Trophoblast cell (in vitro differentiated cells and primary cell): ENCODE measurements around the gene NENF.
A peak's percentile ranks its signal among the peaks of the same experiment; 100 is the strongest.

Experiments
- DNase-seq, 2 donors: peaks; one replicate each; pipeline ENCODE4 v3.0.0-alpha.2; 2016
- H2AFZ ChIP-seq: 2 replicates; pipeline ENCODE4 v1.6.1; 2013; ENCODE audit warnings: low read length, moderate library complexity, mild to moderate bottlenecking; ENCODE audit not compliant: insufficient read depth, poor library complexity
- H2AK5ac ChIP-seq: 2 replicates; pipeline ENCODE4 v1.6.1; 2013; ENCODE audit warnings: mild to moderate bottlenecking, low read length
- H2BK120ac ChIP-seq: 2 replicates; pipeline ENCODE4 v1.6.1; 2013; ENCODE audit warnings: low read length, mild to moderate bottlenecking, moderate library complexity; ENCODE audit not compliant: insufficient read depth, poor library complexity
- H2BK12ac ChIP-seq: 2 replicates; pipeline ENCODE4 v1.6.1; 2013; ENCODE audit warnings: mild to moderate bottlenecking, low read length, moderate library complexity
- H2BK5ac ChIP-seq: 2 replicates; pipeline ENCODE4 v1.6.1; 2013; ENCODE audit warnings: low read length, low read depth, moderate library complexity, mild to moderate bottlenecking; ENCODE audit not compliant: poor library complexity
- H3K14ac ChIP-seq: 2 replicates; pipeline ENCODE4 v1.6.1; 2013; ENCODE audit warnings: mild to moderate bottlenecking, low read length
- H3K18ac ChIP-seq: 2 replicates; pipeline ENCODE4 v1.6.1; 2013; ENCODE audit warnings: mild to moderate bottlenecking, low read length
- H3K23ac ChIP-seq: 2 replicates; pipeline ENCODE4 v1.6.1; 2013; ENCODE audit warnings: low read length
- H3K27ac ChIP-seq: 2 replicates; pipeline ENCODE4 v1.5.1; 2013; ENCODE audit warnings: low read depth, mild to moderate bottlenecking, inconsistent platforms, low read length, moderate library complexity
- H3K27me3 ChIP-seq: 2 replicates; pipeline ENCODE4 v1.6.1; 2013; ENCODE audit warnings: inconsistent platforms, mild to moderate bottlenecking, low read length, moderate library complexity; ENCODE audit not compliant: insufficient read depth
- H3K36me3 ChIP-seq, 2 experiments: 1 replicate in 1 of 2; 2 replicates in 1 of 2; pipeline ENCODE4 v1.6.1; 2013; ENCODE audit warnings: low read length in 2 of 2, mild to moderate bottlenecking in 2 of 2, moderate library complexity in 1 of 2; ENCODE audit not compliant: insufficient read depth in 2 of 2, control insufficient read depth in 1 of 2
- H3K4ac ChIP-seq: 2 replicates; pipeline ENCODE4 v1.6.1; 2013; ENCODE audit warnings: low read depth, mild to moderate bottlenecking, low read length, moderate library complexity
- H3K4me1 ChIP-seq, 2 experiments: 1 replicate in 1 of 2; 2 replicates in 1 of 2; pipeline ENCODE4 v1.6.1; 2013; ENCODE audit warnings: low read length in 2 of 2, mild to moderate bottlenecking in 2 of 2, moderate library complexity in 1 of 2; ENCODE audit not compliant: insufficient read depth in 2 of 2, control insufficient read depth in 1 of 2
- H3K4me2 ChIP-seq: 2 replicates; pipeline ENCODE4 v1.6.1; 2013; ENCODE audit warnings: inconsistent platforms, mild to moderate bottlenecking, low read length, moderate library complexity
- H3K4me3 ChIP-seq: 2 replicates; pipeline ENCODE4 v1.5.1; 2013; ENCODE audit warnings: mild to moderate bottlenecking, low read depth, low read length, inconsistent platforms
- H3K79me1 ChIP-seq: one replicate; pipeline ENCODE4 v1.6.1; 2013; ENCODE audit warnings: low read length
- H3K79me2 ChIP-seq: 2 replicates; pipeline ENCODE4 v1.6.1; 2013; ENCODE audit warnings: low read length, mild to moderate bottlenecking; ENCODE audit not compliant: control insufficient read depth, insufficient read depth, poor library complexity
- H3K9ac ChIP-seq: 2 replicates; pipeline ENCODE4 v1.6.1; 2013; ENCODE audit warnings: mild to moderate bottlenecking, low read length
- H3K9me3 ChIP-seq: 2 replicates; pipeline ENCODE4 v1.6.1; 2013; ENCODE audit warnings: low read depth, mild to moderate bottlenecking, control low read depth, inconsistent platforms, low read length; ENCODE audit not compliant: insufficient read depth
- H4K12ac ChIP-seq: 2 replicates; pipeline ENCODE4 v1.6.1; 2013; ENCODE audit warnings: low read depth, mild to moderate bottlenecking, low read length, moderate library complexity
- H4K8ac ChIP-seq: 2 replicates; pipeline ENCODE4 v1.6.1; 2013; ENCODE audit warnings: low read depth, mild to moderate bottlenecking, low read length, moderate library complexity
- H4K91ac ChIP-seq: one replicate; pipeline ENCODE4 v1.6.1; 2013; ENCODE audit warnings: low read depth, mild to moderate bottlenecking, low read length, moderate library complexity
- WGBS: extraction: QIAGEN DNeasy Blood & Tissue Kit; methylation state at CpG from one replicate; pipeline ENCODE4 v1.1.7; 2013; ENCODE audit warnings: missing lambda C conversion rate; ENCODE audit not compliant: insufficient read length, insufficient coverage; ENCODE audit errors: extremely low coverage; 5-methylcytosine and 5-hydroxymethylcytosine counted together

NENF gene

DNA sequence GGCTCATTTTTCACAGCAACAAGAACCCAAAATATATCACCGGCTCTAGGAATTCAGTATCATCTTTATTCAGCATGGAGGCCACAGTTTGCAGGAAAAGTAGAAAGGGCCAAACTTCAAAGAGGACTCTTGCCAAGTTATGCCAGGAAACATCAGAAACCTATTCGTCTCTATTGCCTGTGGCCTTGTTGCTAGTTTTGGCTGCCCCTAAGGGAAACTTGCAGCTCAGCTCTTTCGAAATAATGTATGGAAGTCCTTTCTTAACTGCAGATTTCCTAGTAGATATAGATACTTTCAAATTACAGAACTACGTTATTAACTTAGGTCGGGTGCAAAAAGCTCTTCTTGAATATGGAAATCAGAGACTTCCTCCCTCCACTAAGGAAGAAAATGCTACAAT lies 4.2 kb upstream of the NENF start:
- DNase-seq = peak in 1 of 2 donors; percentile 26
- Histone ChIP-seq H2BK12ac (no peak overlapping the region), H2BK5ac (no peak overlapping the region), H3K27me3 (peaks cover 4% of the 10 kb centered on the region), H3K79me1 (peaks cover 1% of the 10 kb centered on the region), H3K79me2 (peaks cover 3% of the 10 kb centered on the region), H3K4me3 (no peak overlapping the region), H2AFZ (no peak overlapping the region), H3K4me1 (peaks cover 0 to 6% of the 10 kb centered on the region in 2 experiments), H3K9ac (no peak overlapping the region), H4K91ac (no peak overlapping the region), H3K14ac (no peak overlapping the region), H3K9me3 (no peaks in the 10 kb centered on the region), H2AK5ac (no peak overlapping the region), H4K8ac (no peak overlapping the region), H3K4ac (no peak overlapping the region), H2BK120ac (no peak overlapping the region), H3K23ac (no peak overlapping the region), H3K4me2 (no peak overlapping the region), H3K27ac (no peak overlapping the region), H3K18ac (no peak overlapping the region), H4K12ac (no peak overlapping the region), H3K36me3 (no peaks in the 10 kb centered on the region)
- WGBS = no CpG with 5 or more reads among the region's 5 CpGs

DNA sequence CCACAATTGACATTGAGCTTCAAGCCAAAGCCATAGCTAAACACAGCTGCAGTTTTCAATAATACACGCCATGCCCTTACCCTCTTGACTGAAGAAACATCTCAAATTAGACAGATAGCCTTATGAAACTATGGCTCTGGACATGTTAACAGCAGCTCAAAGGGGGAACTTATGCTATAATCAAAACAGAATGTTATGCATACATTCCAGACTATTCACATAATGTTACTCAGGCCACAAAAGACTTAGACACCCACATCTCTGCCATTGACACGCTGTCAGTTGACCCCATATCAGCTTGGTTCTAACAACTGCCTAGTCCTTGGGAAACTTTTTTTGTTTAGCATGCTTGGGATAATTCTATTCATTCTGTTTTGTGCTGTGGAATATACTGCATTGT lies 2.3 kb upstream of the NENF start:
- H3K79me1 ChIP-seq = peaks cover 1% of the 10 kb centered on the region
- H2BK12ac ChIP-seq = no peak overlapping the region
- no peak overlapping the region for H3K27ac ChIP-seq
- H3K23ac ChIP-seq = no peak overlapping the region
- no peak overlapping the region for H2BK5ac ChIP-seq
- no peak overlapping the region for H2BK120ac ChIP-seq
- H4K12ac ChIP-seq = no peak overlapping the region
- H3K4ac ChIP-seq = no peak overlapping the region
- no peak overlapping the region for H3K4me2 ChIP-seq
- H3K4me1 ChIP-seq = peaks cover 0 to 6% of the 10 kb centered on the region in 2 experiments
- H3K27me3 ChIP-seq = peaks cover 4% of the 10 kb centered on the region
- peaks cover 3% of the 10 kb centered on the region for H3K79me2 ChIP-seq
- DNase-seq = no peak
- H2AK5ac ChIP-seq = no peak overlapping the region
- no peak overlapping the region for H3K9ac ChIP-seq
- H3K14ac ChIP-seq = no peak overlapping the region
- H4K8ac ChIP-seq = no peak overlapping the region
- WGBS = no CpG with 5 or more reads among the region's 2 CpGs
- H2AFZ ChIP-seq = no peak overlapping the region
- no peak overlapping the region for H3K4me3 ChIP-seq
- H3K36me3 ChIP-seq = no peaks in the 10 kb centered on the region
- H4K91ac ChIP-seq = no peak overlapping the region
- H3K9me3 ChIP-seq = no peaks in the 10 kb centered on the region
- no peak overlapping the region for H3K18ac ChIP-seq

DNA sequence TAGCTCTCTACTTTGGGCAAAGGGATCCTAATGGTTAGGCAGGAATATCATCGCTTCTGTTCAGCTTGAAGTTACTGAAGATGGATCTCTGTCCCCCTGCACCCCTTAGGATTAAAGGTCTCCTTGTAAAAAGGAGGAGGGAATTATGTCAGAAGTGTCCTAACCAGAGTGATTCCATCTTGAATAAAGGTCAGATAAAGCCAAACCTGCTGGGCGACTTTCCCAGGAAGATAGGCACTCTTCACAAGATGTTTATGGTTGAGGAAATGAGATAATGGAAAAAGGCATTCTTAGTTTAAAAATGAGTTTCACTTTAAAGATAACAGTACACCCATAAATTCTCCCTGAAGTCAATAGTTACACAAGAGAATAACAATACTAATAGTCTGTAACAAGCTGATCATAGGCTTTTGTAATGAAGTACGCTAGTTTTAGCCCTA lies 1.7 kb upstream of the NENF start:
- H3K27me3 ChIP-seq = peaks cover 4% of the 10 kb centered on the region
- H2BK120ac ChIP-seq = no peak overlapping the region
- WGBS = no CpG with 5 or more reads among the region's 3 CpGs

DNA sequence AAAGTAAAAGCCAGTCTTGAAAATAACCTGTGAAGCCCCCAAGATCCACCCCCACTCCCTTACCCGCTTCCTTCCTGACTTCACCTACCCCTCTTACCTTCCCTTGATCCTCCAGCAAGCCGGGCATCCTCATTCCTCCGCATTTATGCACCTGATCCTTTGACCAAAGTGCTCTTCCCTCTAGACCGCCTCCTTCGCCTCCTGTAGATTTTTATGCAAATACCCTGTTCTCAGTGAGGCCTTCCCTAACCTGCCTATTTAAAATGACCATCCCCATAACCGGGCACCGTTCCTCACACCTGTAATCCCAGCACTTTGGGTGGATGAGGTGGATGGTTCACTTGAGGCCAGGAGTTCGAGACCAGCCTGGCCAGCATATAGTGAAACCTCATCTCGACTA lies 1.1 kb upstream of the NENF start:
- no peaks in the 10 kb centered on the region for H3K36me3 ChIP-seq

More for the DNA sequence above, 1.7 kb upstream of the NENF start:
- Histone ChIP-seq H2BK12ac (no peak overlapping the region), H3K4me1 (peaks cover 0 to 6% of the 10 kb centered on the region in 2 experiments), H2BK5ac (no peak overlapping the region), H2AFZ (no peak overlapping the region), H3K79me2 (peaks cover 3% of the 10 kb centered on the region), H3K36me3 (no peaks in the 10 kb centered on the region), H3K23ac (no peak overlapping the region), H4K8ac (no peak overlapping the region), H4K91ac (no peak overlapping the region), H3K9ac (no peak overlapping the region), H3K4me3 (no peak overlapping the region), H3K79me1 (peaks cover 1% of the 10 kb centered on the region), H3K4me2 (no peak overlapping the region), H3K27ac (no peak overlapping the region), H4K12ac (no peak overlapping the region), H3K9me3 (no peaks in the 10 kb centered on the region), H3K18ac (no peak overlapping the region), H3K4ac (no peak overlapping the region), H2AK5ac (no peak overlapping the region), H3K14ac (no peak overlapping the region)
- DNase-seq = peak; percentile 63 to 83

More for the DNA sequence above, 1.1 kb upstream of the NENF start:
- H4K12ac ChIP-seq = no peak overlapping the region
- H3K4me3 ChIP-seq = no peak overlapping the region
- H3K14ac ChIP-seq = no peak overlapping the region
- no peak overlapping the region for H3K18ac ChIP-seq
- no peak overlapping the region for H3K9ac ChIP-seq
- H4K8ac ChIP-seq = no peak overlapping the region
- WGBS = no CpG with 5 or more reads among the region's 9 CpGs
- peaks cover 1% of the 10 kb centered on the region for H3K79me1 ChIP-seq
- no peak overlapping the region for H2BK5ac ChIP-seq
- no peaks in the 10 kb centered on the region for H3K9me3 ChIP-seq
- H2AFZ ChIP-seq = no peak overlapping the region
- H4K91ac ChIP-seq = no peak overlapping the region
- peaks cover 4% of the 10 kb centered on the region for H3K27me3 ChIP-seq
- H3K79me2 ChIP-seq = peaks cover 3% of the 10 kb centered on the region
- no peak overlapping the region for H2AK5ac ChIP-seq
- H3K4me1 ChIP-seq = peaks cover 0 to 6% of the 10 kb centered on the region in 2 experiments
- H3K4ac ChIP-seq = no peak overlapping the region
- H3K27ac ChIP-seq = no peak overlapping the region
- H2BK12ac ChIP-seq = no peak overlapping the region
- H3K4me2 ChIP-seq = no peak overlapping the region
- no peak overlapping the region for H3K23ac ChIP-seq
- DNase-seq = peak in 1 of 2 donors; percentile 15
- H2BK120ac ChIP-seq = no peak overlapping the region
